ENCODE results near the gene HCRTR1.

- TF ChIP-seq CTCF (conservative IDR thresholded peaks at IDR 0.05) = no peak
- TF ChIP-seq EZH2 (IDR thresholded peaks at IDR 0.05; ENCODE audit: low read depth) = no peak
These were observed 1.6 kb upstream of the HCRTR1 start for GRCh38 chr1:31615939-31616338.
